SJSA1 (cell line): ENCODE results near the gene ACVR2A. TPM values are rescaled to one million over a fixed set of nuclear protein-coding genes. Genes with fewer than 3 reads are reported as not detected.

Source experiments
- DNase-seq, 2 experiments: peaks; one replicate each; pipeline ENCODE4 v3.0.0-alpha.2; 2015 to 2020; ENCODE audit warnings: low spot score in 2 of 2, low read depth in 1 of 2
- H3K27ac ChIP-seq: fragments of 250-450 bp; sonication (Bioruptor Pico); 2 replicates; pipeline ENCODE4 v1.5.1; 2020; ENCODE audit warnings: mild to moderate bottlenecking, moderate library complexity
- H3K27me3 ChIP-seq: fragments of 250-450 bp; sonication (Bioruptor Pico); replicated peaks from 2 replicates; pipeline ENCODE4 v1.5.1; 2020; ENCODE audit warnings: mild to moderate bottlenecking, moderate library complexity
- H3K36me3 ChIP-seq: fragments of 250-450 bp; sonication (Bioruptor Pico); 2 replicates; pipeline ENCODE4 v1.5.1; 2020; ENCODE audit warnings: mild to moderate bottlenecking
- H3K4me1 ChIP-seq: fragments of 250-450 bp; sonication (Bioruptor Pico); replicated peaks from 2 replicates; pipeline ENCODE4 v1.6.1; 2021; ENCODE audit warnings: mild to moderate bottlenecking
- H3K4me3 ChIP-seq: fragments of 250-450 bp; sonication (Bioruptor Pico); 2 replicates; pipeline ENCODE4 v1.5.1; 2020; ENCODE audit warnings: mild to moderate bottlenecking
- H3K9me3 ChIP-seq: fragments of 250-450 bp; sonication (Bioruptor Pico); replicated peaks from 2 replicates; pipeline ENCODE4 v1.5.1; 2020; ENCODE audit warnings: mild to moderate bottlenecking
- total RNA-seq: library from RNA; depleted of rRNA; stranded (reverse); fragments of >200 nt; shearing (Covaris generic); gene quantifications from 2 replicates; pipeline ENCODE4 v1.2.3, GENCODE V29; 2014

Gene ACVR2A
- total RNA-seq, 1 experiment from 2014 or later: 11.0 TPM

DNA sequence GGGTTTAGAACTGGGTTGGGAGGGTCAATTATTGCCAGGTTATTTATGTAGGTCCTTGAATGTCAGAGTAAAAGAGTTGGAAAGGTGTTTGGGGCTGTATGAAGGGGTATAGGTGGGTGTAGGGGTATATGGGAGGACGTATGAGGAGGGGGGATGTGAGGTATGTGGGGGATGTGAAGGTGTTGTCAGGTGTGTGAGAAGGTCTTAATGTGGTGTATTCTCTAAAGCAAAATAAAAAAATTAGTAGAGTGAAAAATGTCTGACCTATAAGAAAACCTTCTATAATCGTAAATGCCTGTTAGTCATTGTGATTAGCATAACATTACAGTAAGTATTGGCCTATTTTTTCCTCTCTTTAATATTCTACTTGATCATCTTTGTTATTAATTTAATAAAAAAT lies 25.1 kb downstream of the ACVR2A start:
- no peak overlapping the region for H3K27ac ChIP-seq
- H3K9me3 ChIP-seq: no peaks in the 10 kb centered on the region
- H3K4me1 ChIP-seq: no peaks in the 10 kb centered on the region

DNA sequence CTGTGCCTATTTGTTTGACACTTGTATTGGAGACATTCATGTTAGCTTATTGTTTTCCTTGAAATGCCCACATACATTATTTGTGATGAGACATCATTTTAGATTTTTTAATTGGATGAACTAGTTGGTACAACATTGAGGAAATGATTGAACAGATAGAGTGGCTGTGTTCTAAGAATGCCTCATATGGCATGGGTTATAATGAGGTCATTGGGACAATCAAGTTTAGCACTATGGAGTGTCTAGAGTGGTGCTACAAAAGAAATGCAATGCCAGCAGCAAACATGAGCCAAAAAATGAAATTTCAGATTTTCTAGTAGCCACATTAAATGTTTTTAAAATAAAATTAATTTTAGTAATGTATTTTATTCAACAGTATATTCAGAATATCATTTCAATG lies 28.1 kb downstream of the ACVR2A start:
- H3K9me3 ChIP-seq: no peaks in the 10 kb centered on the region
- H3K27ac ChIP-seq: no peak overlapping the region
- H3K27me3 ChIP-seq: no peaks in the 10 kb centered on the region
- no peaks in the 10 kb centered on the region for H3K36me3 ChIP-seq
- DNase-seq: no peak
- H3K4me1 ChIP-seq: no peaks in the 10 kb centered on the region
- no peak overlapping the region for H3K4me3 ChIP-seq

More for the DNA sequence above, 25.1 kb downstream of the ACVR2A start:
- no peak for DNase-seq
- Histone ChIP-seq H3K36me3 (no peaks in the 10 kb centered on the region), H3K4me3 (no peak overlapping the region), H3K27me3 (no peaks in the 10 kb centered on the region)

DNA sequence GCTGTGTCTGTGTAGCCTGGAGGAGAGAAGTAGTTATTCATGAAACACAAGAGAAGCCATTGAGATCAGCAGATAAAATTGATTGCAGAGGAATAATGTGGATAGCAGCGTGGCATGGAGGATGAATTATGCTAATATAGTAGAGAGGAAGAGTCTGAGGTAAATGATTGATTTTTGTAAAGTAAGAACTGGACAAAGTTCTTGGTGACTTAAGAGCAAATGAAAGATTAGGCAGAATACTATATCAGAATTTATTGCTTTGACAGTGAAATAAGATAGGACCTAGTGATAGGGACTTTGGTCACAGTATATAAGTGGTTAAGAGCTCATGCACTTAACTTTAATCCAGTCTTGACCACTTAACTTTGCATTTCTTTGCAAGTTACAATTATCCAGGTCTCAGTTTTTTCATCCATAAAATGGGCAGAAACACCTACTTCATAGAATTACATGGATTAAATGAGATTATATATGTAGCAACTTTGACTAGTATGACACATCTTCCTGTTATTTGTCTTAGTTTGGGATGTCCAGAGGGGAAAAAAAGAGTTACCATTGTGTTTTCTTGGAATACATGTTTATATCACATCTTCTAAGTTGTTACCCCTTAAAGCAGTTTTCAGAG lies 29.1 kb downstream of the ACVR2A start:
- no peak overlapping the region for H3K27ac ChIP-seq
- no peaks in the 10 kb centered on the region for H3K36me3 ChIP-seq
- no peaks in the 10 kb centered on the region for H3K27me3 ChIP-seq
- no peaks in the 10 kb centered on the region for H3K4me1 ChIP-seq
- H3K9me3 ChIP-seq: no peaks in the 10 kb centered on the region
- DNase-seq: no peak
- no peak overlapping the region for H3K4me3 ChIP-seq

DNA sequence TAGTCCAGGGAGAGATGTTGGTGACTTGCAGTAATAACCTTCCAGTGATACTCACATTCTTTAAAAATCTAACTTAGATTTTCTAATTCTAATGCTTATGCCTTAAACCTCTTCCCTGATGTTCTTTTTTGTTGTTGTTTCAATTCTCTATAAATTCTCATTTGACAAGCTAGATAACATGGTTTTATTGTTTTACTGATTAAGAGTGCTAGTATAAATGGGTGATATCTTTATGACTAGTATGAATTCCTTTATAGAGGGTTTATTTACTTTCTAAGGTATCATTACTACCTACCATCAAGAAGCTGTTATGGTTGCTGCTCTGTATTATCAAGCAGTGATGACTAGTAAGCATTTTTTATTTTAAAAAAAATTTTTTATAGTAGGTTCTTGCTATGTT lies 35.0 kb downstream of the ACVR2A start:
- H3K27ac ChIP-seq: no peak overlapping the region
- no peak overlapping the region for H3K4me3 ChIP-seq
- no peak for DNase-seq
- H3K9me3 ChIP-seq: no peaks in the 10 kb centered on the region
- H3K36me3 ChIP-seq: no peaks in the 10 kb centered on the region
- no peaks in the 10 kb centered on the region for H3K27me3 ChIP-seq
- no peaks in the 10 kb centered on the region for H3K4me1 ChIP-seq

DNA sequence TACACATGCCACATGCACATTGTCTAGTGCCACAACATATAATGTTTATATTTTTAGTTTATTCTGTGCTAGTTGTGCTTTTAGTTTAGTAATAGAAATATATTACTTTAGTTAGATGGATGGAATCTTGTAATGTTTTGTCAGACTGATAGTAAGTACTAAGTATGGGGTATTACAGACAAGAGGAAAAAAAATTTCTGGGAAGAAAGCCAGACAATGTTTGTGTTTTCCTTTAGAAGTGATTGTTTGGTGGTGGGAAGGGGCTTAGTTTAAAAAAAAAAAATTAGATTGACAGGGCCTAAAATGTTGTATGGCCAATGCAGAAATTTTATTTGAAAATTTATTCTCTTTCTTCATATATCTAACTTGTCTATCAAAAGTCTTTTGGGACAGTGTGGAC lies 37.8 kb downstream of the ACVR2A start:
- Histone ChIP-seq H3K9me3 (no peaks in the 10 kb centered on the region), H3K27me3 (no peaks in the 10 kb centered on the region), H3K36me3 (no peaks in the 10 kb centered on the region), H3K4me1 (no peaks in the 10 kb centered on the region), H3K4me3 (no peak overlapping the region), H3K27ac (no peak overlapping the region)
- DNase-seq: no peak

DNA sequence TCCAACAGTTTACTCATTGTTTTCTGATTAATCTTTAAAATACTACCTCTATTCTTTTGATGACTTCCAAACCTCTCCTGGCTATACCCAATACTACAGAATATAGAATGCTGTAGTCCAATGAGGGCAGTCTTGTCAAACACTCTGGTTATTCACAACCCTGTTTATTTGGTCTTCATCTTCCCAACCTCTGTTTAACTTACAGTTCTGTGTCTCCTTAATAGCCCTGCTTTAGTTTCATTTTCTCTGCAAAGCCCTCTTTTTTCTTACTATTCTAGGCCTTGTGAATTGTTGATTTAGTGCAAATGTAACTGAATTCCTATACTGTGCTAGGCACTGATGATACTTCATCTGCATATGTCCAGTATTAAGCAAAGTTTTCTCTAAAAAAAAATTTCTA lies 40.0 kb downstream of the ACVR2A start:
- no peak for DNase-seq
- no peak overlapping the region for H3K27ac ChIP-seq
- no peaks in the 10 kb centered on the region for H3K36me3 ChIP-seq

DNA sequence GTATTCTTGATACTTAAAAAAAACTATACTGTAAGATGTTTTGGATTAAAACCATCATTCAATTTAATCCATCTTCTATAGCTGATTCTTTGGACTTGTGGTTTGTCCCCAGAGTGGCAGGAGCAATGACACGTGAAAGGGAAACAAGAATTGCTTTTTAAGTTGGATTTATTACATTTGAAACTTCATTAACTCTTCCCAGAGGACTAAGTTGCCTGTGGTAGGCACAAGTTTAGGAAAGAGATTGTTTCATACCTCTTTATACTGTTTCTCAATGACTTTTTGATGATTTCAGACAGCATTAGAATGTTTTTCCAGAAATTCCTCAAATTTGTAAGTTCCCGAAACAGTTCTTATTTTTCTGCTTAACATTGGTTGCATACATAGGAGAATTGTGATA lies 41.3 kb downstream of the ACVR2A start:
- Histone ChIP-seq H3K4me1 (no peaks in the 10 kb centered on the region), H3K9me3 (no peaks in the 10 kb centered on the region), H3K27me3 (no peaks in the 10 kb centered on the region), H3K4me3 (no peak overlapping the region), H3K36me3 (no peaks in the 10 kb centered on the region), H3K27ac (no peak overlapping the region)
- DNase-seq: no peak

More for the DNA sequence above, 40.0 kb downstream of the ACVR2A start:
- Histone ChIP-seq H3K27me3 (no peaks in the 10 kb centered on the region), H3K9me3 (no peaks in the 10 kb centered on the region), H3K4me1 (no peaks in the 10 kb centered on the region), H3K4me3 (no peak overlapping the region)

DNA sequence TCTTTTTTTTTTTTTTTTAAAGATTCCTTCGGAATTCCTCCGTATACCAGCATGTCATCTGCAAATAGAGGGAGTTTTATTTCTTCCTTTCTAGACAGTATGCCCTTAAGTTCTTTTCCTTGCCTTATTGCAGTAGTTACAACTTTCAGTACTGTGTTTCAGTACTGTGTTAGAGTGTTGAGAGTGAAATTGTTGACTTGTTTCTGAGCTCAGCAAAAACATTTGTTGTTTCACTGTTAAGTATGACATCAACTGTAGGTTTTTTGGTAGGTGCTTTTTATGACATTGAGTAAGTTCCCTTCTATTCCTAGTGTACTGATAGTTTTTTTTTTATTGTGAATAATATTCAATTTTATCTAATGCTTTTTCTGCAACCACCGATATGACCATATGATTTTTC lies 43.9 kb downstream of the ACVR2A start:
- Histone ChIP-seq H3K4me1 (no peaks in the 10 kb centered on the region), H3K27me3 (no peaks in the 10 kb centered on the region), H3K27ac (no peak overlapping the region), H3K9me3 (no peaks in the 10 kb centered on the region), H3K36me3 (no peaks in the 10 kb centered on the region), H3K4me3 (no peak overlapping the region)
- DNase-seq: no peak

DNA sequence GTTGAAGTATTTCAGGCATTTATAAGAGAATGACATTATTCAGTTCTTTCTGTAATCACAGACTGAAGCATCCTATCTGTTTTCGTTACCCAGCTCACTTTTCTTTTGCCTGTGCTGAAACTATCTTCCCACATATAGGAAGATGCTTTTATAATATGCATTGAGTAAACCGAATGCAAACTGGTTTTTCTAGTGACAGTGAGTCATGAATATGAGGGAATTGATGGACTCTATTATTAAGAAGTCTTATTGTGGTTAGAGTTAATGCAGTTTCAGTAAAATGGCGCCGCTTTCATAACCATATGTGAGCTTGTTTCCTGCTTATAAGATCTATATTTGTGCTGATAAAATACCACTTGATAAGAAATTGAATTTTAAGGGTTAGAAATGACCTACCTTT lies 59.2 kb downstream of the ACVR2A start:
- Histone ChIP-seq H3K27ac (no peak overlapping the region), H3K4me1 (no peaks in the 10 kb centered on the region), H3K27me3 (no peaks in the 10 kb centered on the region), H3K9me3 (no peaks in the 10 kb centered on the region), H3K4me3 (no peak overlapping the region), H3K36me3 (no peaks in the 10 kb centered on the region)
- no peak for DNase-seq

DNA sequence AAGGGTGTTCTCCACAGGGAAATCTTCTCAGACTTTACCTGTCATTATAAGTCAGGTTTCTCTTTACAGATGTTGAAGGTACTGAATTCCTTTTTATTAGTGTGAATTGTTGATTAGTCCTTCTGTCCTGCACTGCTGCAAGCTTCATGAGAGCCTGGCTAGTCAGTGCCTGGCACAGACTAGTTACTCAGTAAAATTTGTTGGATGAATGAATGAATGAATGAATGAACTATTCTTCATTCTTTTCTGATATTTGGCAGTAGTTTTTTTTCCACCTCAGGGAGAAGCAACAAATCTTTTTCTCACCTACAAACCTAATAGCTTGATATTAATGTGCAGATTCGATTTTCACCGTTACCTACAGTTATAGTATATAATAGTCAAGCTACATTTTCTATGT lies 64.3 kb downstream of the ACVR2A start:
- H3K36me3 ChIP-seq: no peaks in the 10 kb centered on the region
- peaks cover 4% of the 10 kb centered on the region for H3K4me1 ChIP-seq
- H3K9me3 ChIP-seq: no peaks in the 10 kb centered on the region
- H3K27ac ChIP-seq: no peak overlapping the region
- H3K4me3 ChIP-seq: no peak overlapping the region
- DNase-seq: no peak
- no peaks in the 10 kb centered on the region for H3K27me3 ChIP-seq

DNA sequence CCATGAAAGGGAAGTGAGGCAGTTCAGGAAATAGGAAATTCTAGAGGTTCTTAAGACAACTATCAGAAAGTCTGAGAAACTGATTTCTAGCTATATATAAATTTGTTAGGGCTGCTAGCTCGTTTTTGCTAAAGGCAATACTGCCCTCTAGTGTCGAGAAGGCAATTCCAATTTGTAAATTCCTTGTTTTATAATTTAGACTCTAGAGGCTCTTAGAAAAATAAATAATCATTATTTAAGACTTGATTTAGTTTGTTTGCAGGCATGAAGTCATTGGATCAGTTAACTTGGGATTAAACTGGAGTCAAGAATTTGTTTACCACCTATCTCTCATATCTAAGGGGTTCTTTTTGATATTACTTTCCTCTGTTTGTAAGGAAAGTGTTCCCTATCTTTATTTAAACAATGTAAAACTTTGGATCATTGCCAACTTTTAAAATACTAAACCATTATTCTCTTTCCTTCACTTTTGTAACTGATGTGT lies 66.2 kb downstream of the ACVR2A start:
- H3K4me1 ChIP-seq: peaks cover 4% of the 10 kb centered on the region
- DNase-seq: peak in 1 of 2 experiments; percentile 52
- H3K4me3 ChIP-seq: no peak overlapping the region
- no peaks in the 10 kb centered on the region for H3K36me3 ChIP-seq
- no peaks in the 10 kb centered on the region for H3K27me3 ChIP-seq
- no peak overlapping the region for H3K27ac ChIP-seq
- no peaks in the 10 kb centered on the region for H3K9me3 ChIP-seq

DNA sequence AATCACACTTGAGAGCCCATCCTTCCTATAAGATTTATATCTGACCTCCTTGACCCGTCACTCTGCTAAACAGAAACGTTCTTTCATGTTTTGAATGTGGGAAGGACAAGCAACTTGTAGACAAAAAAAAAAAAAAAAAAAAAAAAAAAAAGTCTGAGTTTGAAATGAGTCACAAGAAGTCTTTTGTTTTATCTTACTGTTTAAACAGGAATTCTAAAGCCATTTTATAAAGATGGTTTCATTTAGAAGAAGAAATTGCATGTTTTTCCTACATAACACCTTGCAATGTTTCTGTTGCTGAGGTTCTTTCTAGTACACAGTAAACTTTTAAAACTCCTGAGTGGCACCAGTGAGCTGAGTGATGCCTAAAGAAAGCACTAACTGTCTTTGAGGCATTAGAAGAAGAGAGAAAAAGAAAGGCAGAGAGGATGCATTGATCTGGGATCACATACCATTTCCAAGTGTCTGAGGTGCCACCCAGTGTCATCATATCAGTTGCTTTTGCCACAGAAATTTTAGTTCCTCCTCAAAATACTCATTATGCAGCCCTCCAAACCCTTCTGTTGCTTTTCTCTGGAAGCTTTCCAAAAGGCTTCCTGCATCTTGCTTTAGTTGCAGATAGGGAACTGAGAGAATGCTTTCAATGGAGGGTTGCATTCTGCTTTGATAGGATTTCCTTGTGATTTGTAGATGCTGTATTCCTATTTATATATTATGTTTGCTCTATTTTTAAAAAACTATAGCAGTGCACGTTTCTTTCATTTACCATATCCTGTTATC lies 69.1 kb downstream of the ACVR2A start:
- Histone ChIP-seq H3K4me3 (no peak overlapping the region), H3K27me3 (no peaks in the 10 kb centered on the region), H3K9me3 (no peaks in the 10 kb centered on the region), H3K27ac (no peak overlapping the region), H3K36me3 (no peaks in the 10 kb centered on the region), H3K4me1 (peaks cover 4% of the 10 kb centered on the region)
- DNase-seq: peak in 1 of 2 experiments; percentile 11

DNA sequence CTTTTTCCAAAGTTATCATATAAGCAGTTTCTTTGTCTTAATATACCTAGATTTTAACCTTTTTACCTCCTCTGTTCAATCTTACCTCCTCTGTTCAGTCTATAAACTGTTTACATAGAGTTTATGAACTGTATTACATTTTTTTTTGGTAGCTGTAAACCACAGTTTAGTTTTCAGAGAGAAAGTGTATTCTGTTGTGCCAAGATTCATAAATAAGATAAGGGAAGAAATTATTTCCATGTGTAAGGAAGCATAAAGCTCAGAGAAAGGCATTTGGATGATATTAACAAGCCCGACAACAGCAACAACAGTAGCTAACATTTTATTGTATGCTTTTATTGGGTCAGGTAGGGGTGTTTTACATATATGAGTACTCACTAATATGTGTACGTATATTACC lies 71.2 kb downstream of the ACVR2A start:
- no peaks in the 10 kb centered on the region for H3K9me3 ChIP-seq
- DNase-seq: no peak
- H3K4me1 ChIP-seq: peaks cover 4% of the 10 kb centered on the region
- H3K4me3 ChIP-seq: no peak overlapping the region
- H3K27ac ChIP-seq: no peak overlapping the region
- H3K36me3 ChIP-seq: no peaks in the 10 kb centered on the region
- H3K27me3 ChIP-seq: no peaks in the 10 kb centered on the region

DNA sequence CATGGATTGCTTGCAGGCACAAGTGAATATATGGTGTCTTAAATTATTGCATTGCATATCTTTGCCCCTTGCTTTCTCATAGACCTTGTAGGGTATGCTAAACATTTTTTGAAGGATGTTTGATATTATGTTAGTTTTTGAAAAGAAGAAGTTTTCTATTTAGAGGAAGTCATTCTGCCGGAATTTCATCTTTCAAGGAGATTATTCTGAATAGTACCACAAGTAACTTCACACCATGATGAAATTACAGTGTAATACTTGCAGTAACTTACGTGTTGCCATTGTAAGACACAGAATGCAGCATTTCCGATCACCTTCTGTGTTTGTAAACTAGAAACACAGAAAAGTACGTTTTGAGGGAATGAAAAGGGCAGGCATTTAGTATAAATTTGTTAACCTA lies 71.9 kb downstream of the ACVR2A start:
- DNase-seq: no peak
- Histone ChIP-seq H3K4me3 (no peak overlapping the region), H3K4me1 (peaks cover 4% of the 10 kb centered on the region), H3K27ac (no peak overlapping the region), H3K9me3 (no peaks in the 10 kb centered on the region), H3K36me3 (no peaks in the 10 kb centered on the region), H3K27me3 (no peaks in the 10 kb centered on the region)
